OCI-LY1 (cell line): Measurements from ENCODE around the gene SLC22A17.

Source experiments
- EZH2 ChIP-seq: fragments of 200-600 bp; sonication (generic), shearing (Covaris generic); IDR thresholded peaks from 2 replicates; pipeline ENCODE4 v1.8.0; 2017; ENCODE audit warnings: borderline replicate concordance, mixed run types, mild to moderate bottlenecking, antibody characterized with exemption, low read length, moderate library complexity, mixed read lengths
- TF ChIP-seq, protein P1 (sequence below): fragments of 200-600 bp; sonication (generic), shearing (Covaris generic); IDR thresholded peaks from 2 replicates; pipeline ENCODE4 v1.5.1; 2017; ENCODE audit warnings: mild to moderate bottlenecking, antibody characterized with exemption, low read length, moderate library complexity, mixed read lengths

GRCh38 chr14:23396126-23396525 is 43.4 kb upstream of the SLC22A17 start:
- TF ChIP-seq, protein P1, sequence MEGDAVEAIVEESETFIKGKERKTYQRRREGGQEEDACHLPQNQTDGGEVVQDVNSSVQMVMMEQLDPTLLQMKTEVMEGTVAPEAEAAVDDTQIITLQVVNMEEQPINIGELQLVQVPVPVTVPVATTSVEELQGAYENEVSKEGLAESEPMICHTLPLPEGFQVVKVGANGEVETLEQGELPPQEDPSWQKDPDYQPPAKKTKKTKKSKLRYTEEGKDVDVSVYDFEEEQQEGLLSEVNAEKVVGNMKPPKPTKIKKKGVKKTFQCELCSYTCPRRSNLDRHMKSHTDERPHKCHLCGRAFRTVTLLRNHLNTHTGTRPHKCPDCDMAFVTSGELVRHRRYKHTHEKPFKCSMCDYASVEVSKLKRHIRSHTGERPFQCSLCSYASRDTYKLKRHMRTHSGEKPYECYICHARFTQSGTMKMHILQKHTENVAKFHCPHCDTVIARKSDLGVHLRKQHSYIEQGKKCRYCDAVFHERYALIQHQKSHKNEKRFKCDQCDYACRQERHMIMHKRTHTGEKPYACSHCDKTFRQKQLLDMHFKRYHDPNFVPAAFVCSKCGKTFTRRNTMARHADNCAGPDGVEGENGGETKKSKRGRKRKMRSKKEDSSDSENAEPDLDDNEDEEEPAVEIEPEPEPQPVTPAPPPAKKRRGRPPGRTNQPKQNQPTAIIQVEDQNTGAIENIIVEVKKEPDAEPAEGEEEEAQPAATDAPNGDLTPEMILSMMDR: no peak
- no peak for TF ChIP-seq EZH2
